Esophagus muscularis mucosa (tissue), 4 donors: ENCODE measurements around the gene APBA3. TPM values are rescaled to one million over a fixed set of nuclear protein-coding genes. Genes with fewer than 3 reads are reported as not detected.

Source experiments
- DNase-seq: peaks from one replicate; pipeline ENCODE4 v3.0.0-alpha.2; 2017; ENCODE audit errors: extremely low spot score
- H3K27ac ChIP-seq, 4 donors: fragments of 200-600 bp; sonication (generic); replicated peaks in 1 of 4; 1 replicate in 3 of 4; 2 replicates in 1 of 4; pipeline ENCODE4 v1.5.1; 2016 to 2019; ENCODE audit warnings: mild to moderate bottlenecking in 1 of 4
- H3K27me3 ChIP-seq, 4 donors: fragments of 200-600 bp; sonication (generic); one replicate each; pipeline versions ENCODE4 v1.5.1 to v1.6.0; 2016 to 2019
- H3K36me3 ChIP-seq, 4 donors: fragments of 200-600 bp; sonication (generic); one replicate each; pipeline ENCODE4 v1.5.1; 2016 to 2019
- H3K4me1 ChIP-seq, 4 donors: fragments of 200-600 bp; sonication (generic); one replicate each; pipeline ENCODE4 v1.5.1; 2016 to 2019
- H3K4me3 ChIP-seq, 4 donors: fragments of 200-600 bp; sonication (generic); 1 replicate in 2 of 4; 2 replicates in 2 of 4; pipeline ENCODE4 v1.5.1; 2016 to 2019; ENCODE audit warnings: mild to moderate bottlenecking in 4 of 4, moderate library complexity in 1 of 4
- H3K9me3 ChIP-seq, 4 donors: fragments of 200-600 bp; sonication (generic); 1 replicate in 3 of 4; 2 replicates in 1 of 4; pipeline ENCODE4 v1.5.1; 2016 to 2019
- EP300 ChIP-seq: sonication (generic); formaldehyde crosslinking; IDR thresholded peaks from one replicate; pipeline ENCODE4 v1.6.1; 2017; ENCODE audit warnings: antibody characterized with exemption
- POLR2A ChIP-seq: fragments of 450-650 bp; IDR thresholded peaks from one replicate; pipeline ENCODE4 v1.6.1; 2017; ENCODE audit warnings: antibody characterized with exemption, moderate library complexity, mild to moderate bottlenecking, low read depth
- POLR2AphosphoS5 ChIP-seq, 2 donors: sonication (generic); formaldehyde crosslinking; IDR thresholded peaks; one replicate each; pipeline ENCODE4 v1.6.1; 2017; ENCODE audit warnings: antibody characterized with exemption in 2 of 2
- whole genome bisulfite sequencing: methylation state at CpG from one replicate; pipeline ENCODE4 v1.1.5; 2018; 5-methylcytosine and 5-hydroxymethylcytosine counted together
- intact Hi-C: fragments of 100-400 bp; cut with DNase I; formaldehyde crosslinking; loops from one replicate; pipeline ENCODE4 v1.15.1; 2023
- total RNA-seq, 4 donors: library from RNA; depleted of rRNA; stranded (reverse); fragments of >200 nt; gene quantifications; one replicate each; pipeline versions ENCODE4 v1.1.0 to v1.2.1, GENCODE V29; 2016
- TF ChIP-seq, protein P1 (sequence below), 3 experiments: fragments of 200-600 bp in 2 of 3; fragments of 450-650 bp in 1 of 3; sonication (generic) in 2 of 3; IDR thresholded peaks; one replicate each; pipeline ENCODE4 v1.5.1; 2017 to 2019; ENCODE audit warnings: antibody characterized with exemption in 3 of 3, mild to moderate bottlenecking in 2 of 3, moderate library complexity in 1 of 3

APBA3 gene, protein sequence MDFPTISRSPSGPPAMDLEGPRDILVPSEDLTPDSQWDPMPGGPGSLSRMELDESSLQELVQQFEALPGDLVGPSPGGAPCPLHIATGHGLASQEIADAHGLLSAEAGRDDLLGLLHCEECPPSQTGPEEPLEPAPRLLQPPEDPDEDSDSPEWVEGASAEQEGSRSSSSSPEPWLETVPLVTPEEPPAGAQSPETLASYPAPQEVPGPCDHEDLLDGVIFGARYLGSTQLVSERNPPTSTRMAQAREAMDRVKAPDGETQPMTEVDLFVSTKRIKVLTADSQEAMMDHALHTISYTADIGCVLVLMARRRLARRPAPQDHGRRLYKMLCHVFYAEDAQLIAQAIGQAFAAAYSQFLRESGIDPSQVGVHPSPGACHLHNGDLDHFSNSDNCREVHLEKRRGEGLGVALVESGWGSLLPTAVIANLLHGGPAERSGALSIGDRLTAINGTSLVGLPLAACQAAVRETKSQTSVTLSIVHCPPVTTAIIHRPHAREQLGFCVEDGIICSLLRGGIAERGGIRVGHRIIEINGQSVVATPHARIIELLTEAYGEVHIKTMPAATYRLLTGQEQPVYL
- 10 to 100 TPM; 13.7 to 40.5 (median 24.4) TPM for total RNA-seq

DNA sequence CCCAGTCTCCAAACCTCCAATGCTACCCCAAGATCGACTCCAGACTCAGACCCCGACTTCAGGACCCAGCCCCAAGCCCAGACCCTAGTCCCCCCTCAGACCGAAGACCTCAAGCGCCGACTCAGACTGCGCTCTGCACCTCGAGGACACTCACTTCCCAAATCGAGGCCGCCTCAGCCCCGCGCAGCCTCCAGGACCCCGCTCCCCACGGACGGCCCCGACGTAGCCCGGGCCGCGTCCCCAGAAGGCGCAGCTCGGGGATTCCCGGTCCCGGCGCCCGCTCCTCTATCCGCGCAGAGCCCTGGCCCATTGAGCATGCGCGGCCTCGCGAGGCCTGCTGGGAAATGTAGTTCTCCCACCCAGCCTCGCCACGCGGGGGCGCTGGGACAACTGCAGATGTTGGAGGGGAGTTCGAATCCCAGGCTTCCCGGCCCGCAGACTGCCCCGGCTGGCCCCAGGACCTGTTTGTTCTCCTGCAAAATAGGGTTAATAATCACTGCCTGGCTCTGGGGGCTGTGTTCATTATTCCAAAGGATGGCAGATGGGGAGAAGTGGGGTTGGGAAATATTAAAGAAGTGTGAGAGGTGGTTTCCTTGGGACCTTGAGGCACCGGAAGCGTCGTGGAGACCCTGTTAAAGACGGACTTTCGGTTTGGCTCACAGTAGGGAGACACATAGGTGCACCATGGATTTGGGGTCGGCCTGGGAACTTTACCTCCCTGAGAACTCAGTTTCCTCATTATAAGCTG is at the start of gene APBA3:
APBA3 (minus strand) TSS at position 311 of the 748 bp plus-strand sequence. CDS start 1,428 bp downstream, outside the sequence.
- Histone ChIP-seq H3K9me3 (no peaks in the 10 kb centered on the region), H3K27me3 (no peaks in the 10 kb centered on the region), H3K4me3 (peak within 1 kb of the TSS; percentile 72 to 83 (median 77)), H3K4me1 (peaks cover 30 to 50% (median 48%) of the 10 kb centered on the region in 4 donors), H3K27ac (peak within 1 kb of the TSS; percentile 94 to 99 (median 96)), H3K36me3 (peaks cover 16 to 49% (median 46%) of the 10 kb centered on the region in 4 donors)
- intact Hi-C loops, result loop anchor here (10.0 kb wide), 1 partner anchor 213 kb away; the partner anchor contains the start of gene DAPK3
- TF ChIP-seq POLR2AphosphoS5 (IDR thresholded peaks at IDR 0.05) (peak; percentile 93 to 96), EP300 (no peak), POLR2A (peak; percentile 64)
- TF ChIP-seq, protein P1, sequence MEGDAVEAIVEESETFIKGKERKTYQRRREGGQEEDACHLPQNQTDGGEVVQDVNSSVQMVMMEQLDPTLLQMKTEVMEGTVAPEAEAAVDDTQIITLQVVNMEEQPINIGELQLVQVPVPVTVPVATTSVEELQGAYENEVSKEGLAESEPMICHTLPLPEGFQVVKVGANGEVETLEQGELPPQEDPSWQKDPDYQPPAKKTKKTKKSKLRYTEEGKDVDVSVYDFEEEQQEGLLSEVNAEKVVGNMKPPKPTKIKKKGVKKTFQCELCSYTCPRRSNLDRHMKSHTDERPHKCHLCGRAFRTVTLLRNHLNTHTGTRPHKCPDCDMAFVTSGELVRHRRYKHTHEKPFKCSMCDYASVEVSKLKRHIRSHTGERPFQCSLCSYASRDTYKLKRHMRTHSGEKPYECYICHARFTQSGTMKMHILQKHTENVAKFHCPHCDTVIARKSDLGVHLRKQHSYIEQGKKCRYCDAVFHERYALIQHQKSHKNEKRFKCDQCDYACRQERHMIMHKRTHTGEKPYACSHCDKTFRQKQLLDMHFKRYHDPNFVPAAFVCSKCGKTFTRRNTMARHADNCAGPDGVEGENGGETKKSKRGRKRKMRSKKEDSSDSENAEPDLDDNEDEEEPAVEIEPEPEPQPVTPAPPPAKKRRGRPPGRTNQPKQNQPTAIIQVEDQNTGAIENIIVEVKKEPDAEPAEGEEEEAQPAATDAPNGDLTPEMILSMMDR (IDR thresholded peaks at IDR 0.05), result peak; percentile 71 to 84 (median 74)
- DNase-seq, result peak; percentile 97
- whole genome bisulfite sequencing, result 11% methylated on average over 12 of the region's 45 CpGs

DNA sequence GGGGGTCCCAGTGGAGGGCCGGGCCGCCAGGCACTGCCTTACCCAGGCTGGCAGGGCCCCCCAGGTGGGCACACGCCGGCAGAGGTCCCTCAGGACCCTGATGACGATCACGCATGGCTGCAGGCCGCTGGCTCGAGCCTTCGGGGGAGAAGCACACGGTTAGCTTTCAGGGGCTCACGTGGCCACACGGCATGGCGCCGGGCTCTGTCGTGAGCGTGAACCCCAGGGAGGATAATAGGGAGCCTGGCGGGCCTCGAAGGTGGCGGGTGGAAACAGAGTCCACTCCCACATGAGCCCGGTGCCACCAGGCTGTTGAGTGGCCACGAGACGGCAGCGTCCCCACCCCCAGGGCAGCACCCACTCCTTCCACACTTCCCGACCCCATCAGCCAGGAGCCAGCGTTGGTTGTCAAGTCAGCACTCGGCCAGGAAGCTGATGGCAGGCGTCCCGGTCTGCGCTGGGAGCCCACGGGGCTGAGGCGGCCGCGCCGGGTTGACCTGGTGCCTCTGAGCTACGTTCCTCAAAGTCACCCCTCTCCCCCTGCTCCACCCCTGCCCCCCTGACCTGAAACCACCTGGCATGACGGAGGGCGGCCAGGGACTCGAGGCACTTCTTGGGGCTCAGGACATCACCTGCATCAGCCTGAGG is 49.3 kb upstream of the APBA3 start:
- no peaks in the 10 kb centered on the region for H3K9me3 ChIP-seq
- TF ChIP-seq EP300 (no peak), POLR2A (no peak), POLR2AphosphoS5 (IDR thresholded peaks at IDR 0.05) (no peak)
- TF ChIP-seq, protein P1 (IDR thresholded peaks at IDR 0.05), result no peak
- no peak overlapping the region for H3K27ac ChIP-seq
- H3K4me3 ChIP-seq, result no peak overlapping the region
- peaks cover 0 to 22% (median 0%) of the 10 kb centered on the region in 4 donors for H3K27me3 ChIP-seq
- intact Hi-C loops, result no loop called here
- H3K4me1 ChIP-seq, result peaks cover 6 to 14% (median 8%) of the 10 kb centered on the region in 4 donors
- H3K36me3 ChIP-seq, result no peaks in the 10 kb centered on the region
- DNase-seq, result no peak
- WGBS, result 70% methylated on average over 8 of the region's 38 CpGs

DNA sequence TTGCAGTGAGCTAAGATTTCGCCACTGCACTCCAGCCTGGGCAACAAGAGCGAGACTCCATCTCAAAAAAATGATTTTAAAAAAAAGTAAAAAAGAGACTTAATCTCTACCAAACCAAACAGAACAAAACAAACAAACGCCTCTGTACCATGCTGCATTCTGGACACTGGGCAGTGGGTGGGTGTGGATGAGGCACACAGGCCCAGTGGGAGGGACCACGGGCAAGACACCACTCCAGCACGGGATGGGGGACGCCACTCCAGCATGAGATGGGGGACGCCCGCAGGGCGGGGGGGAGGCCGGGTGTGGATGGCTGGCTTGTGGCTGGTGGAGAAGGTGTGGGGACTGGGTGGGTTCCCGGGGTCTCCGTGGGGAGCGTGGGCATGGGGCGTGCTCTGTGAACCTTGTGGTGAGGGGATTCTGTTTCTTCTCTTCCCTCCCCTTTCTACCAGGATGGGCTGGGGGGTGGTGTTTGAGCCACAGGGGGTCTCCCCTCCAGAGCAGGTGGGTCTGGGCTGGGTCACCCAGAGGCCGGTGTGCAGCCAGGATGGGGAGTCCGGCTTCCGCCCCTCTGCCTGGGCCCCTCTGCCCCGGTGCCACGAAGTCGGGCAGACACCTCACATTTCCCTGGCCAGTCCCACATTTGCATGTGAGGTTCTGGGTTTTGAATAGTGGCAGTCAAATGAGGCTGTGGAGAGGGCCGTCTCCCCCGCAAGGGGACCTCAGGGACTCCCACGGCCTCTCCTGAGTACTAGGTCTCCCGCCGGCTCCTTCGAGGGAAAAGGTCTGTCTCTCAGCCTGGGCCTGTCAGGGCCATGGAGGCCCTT is 48.6 kb upstream of the APBA3 start:
- Histone ChIP-seq H3K27ac (no peak overlapping the region), H3K27me3 (peaks cover 0 to 22% (median 0%) of the 10 kb centered on the region in 4 donors), H3K36me3 (no peaks in the 10 kb centered on the region), H3K4me1 (peaks cover 6 to 14% (median 8%) of the 10 kb centered on the region in 4 donors), H3K9me3 (no peaks in the 10 kb centered on the region), H3K4me3 (no peak overlapping the region)
- WGBS, result 85% methylated on average over 15 of the region's 26 CpGs
- DNase-seq, result no peak
- intact Hi-C loops, result no loop called here
- TF ChIP-seq POLR2A (no peak), POLR2AphosphoS5 (IDR thresholded peaks at IDR 0.05) (no peak), EP300 (no peak)
- TF ChIP-seq, protein P1 (IDR thresholded peaks at IDR 0.05), result no peak
